RWPE2 (cell line): Measurements from ENCODE around the gene SLC19A1.

Source experiments
- ATAC-seq: fragments of 200-7000 bp; cut with Tn5 transposase; 3 replicates; pipeline ENCODE4 v1.9.1; 2021; ENCODE audit warnings: low read depth
- DNase-seq: peaks from one replicate; pipeline ENCODE4 v3.0.0-alpha.2; 2020; ENCODE audit warnings: low spot score
- H3K27ac ChIP-seq: fragments of 450-650 bp; 2 replicates; pipeline ENCODE4 v1.5.1; 2017; ENCODE audit warnings: mild to moderate bottlenecking; ENCODE audit not compliant: poor library complexity, severe bottlenecking
- H3K27me3 ChIP-seq: fragments of 250-450 bp; sonication (Bioruptor Pico); 2 replicates; pipeline ENCODE4 v1.5.1; 2021; ENCODE audit warnings: mild to moderate bottlenecking, moderate library complexity; ENCODE audit not compliant: insufficient read depth, poor library complexity, severe bottlenecking
- H3K36me3 ChIP-seq: fragments of 250-450 bp; sonication (Bioruptor Pico); 2 replicates; pipeline ENCODE4 v1.5.1; 2020; ENCODE audit warnings: low read depth, mild to moderate bottlenecking, moderate library complexity
- H3K4me1 ChIP-seq: fragments of 250-450 bp; sonication (Bioruptor Pico); 2 replicates; pipeline ENCODE4 v1.5.1; 2021; ENCODE audit warnings: mild to moderate bottlenecking, moderate library complexity; ENCODE audit not compliant: insufficient read depth, poor library complexity, severe bottlenecking
- H3K4me3 ChIP-seq: fragments of 250-450 bp; sonication (Bioruptor Pico); 2 replicates; pipeline ENCODE4 v1.5.1; 2021; ENCODE audit warnings: mild to moderate bottlenecking, moderate library complexity; ENCODE audit not compliant: severe bottlenecking
- H3K9me3 ChIP-seq: fragments of 250-450 bp; sonication (Bioruptor Pico); 2 replicates; pipeline ENCODE4 v1.5.1; 2021; ENCODE audit warnings: mild to moderate bottlenecking, moderate library complexity; ENCODE audit not compliant: severe bottlenecking
- CTCF ChIP-seq: fragments of 450-650 bp; IDR thresholded peaks from one replicate; pipeline ENCODE4 v1.5.1; 2017; ENCODE audit warnings: mild to moderate bottlenecking, moderate library complexity; ENCODE audit not compliant: poor library complexity, severe bottlenecking

SLC19A1 gene

GRCh38 chr21:45459171-45460010 is 82.8 kb downstream of the SLC19A1 start:
- Histone ChIP-seq H3K36me3 (no peaks in the 10 kb centered on the region), H3K9me3 (no peaks in the 10 kb centered on the region), H3K4me1 (no peaks in the 10 kb centered on the region), H3K27ac (no peak overlapping the region), H3K4me3 (no peak overlapping the region), H3K27me3 (no peaks in the 10 kb centered on the region)
- DNase-seq (peak; percentile 58), ATAC-seq (no peak)
- no peak for TF ChIP-seq CTCF

GRCh38 chr21:45458281-45459170 is 83.7 kb downstream of the SLC19A1 start:
- no peak for TF ChIP-seq CTCF
- no peaks in the 10 kb centered on the region for H3K9me3 ChIP-seq
- H3K27me3 ChIP-seq, result no peaks in the 10 kb centered on the region
- DNase-seq, result no peak
- no peak overlapping the region for H3K27ac ChIP-seq
- ATAC-seq, result no peak
- H3K36me3 ChIP-seq, result no peaks in the 10 kb centered on the region
- no peak overlapping the region for H3K4me3 ChIP-seq
- H3K4me1 ChIP-seq, result no peaks in the 10 kb centered on the region

- no peaks in the 10 kb centered on the region for H3K9me3 ChIP-seq
- TF ChIP-seq CTCF, result no peak
- H3K4me1 ChIP-seq, result no peaks in the 10 kb centered on the region
- no peak overlapping the region for H3K4me3 ChIP-seq
- DNase-seq (no peak), ATAC-seq (no peak)
- no peaks in the 10 kb centered on the region for H3K27me3 ChIP-seq
- no peak overlapping the region for H3K27ac ChIP-seq
- no peaks in the 10 kb centered on the region for H3K36me3 ChIP-seq
Measured at GRCh38 chr21:45457832-45458172, 84.4 kb downstream of the SLC19A1 start.

- H3K4me1 ChIP-seq, result no peaks in the 10 kb centered on the region
- DNase-seq, result no peak
- no peak for TF ChIP-seq CTCF
Measured at GRCh38 chr21:45457161-45457831, 84.9 kb downstream of the SLC19A1 start.

More at GRCh38 chr21:45457161-45457831, 84.9 kb downstream of the SLC19A1 start:
- no peak overlapping the region for H3K4me3 ChIP-seq
- H3K27me3 ChIP-seq, result no peaks in the 10 kb centered on the region
- no peaks in the 10 kb centered on the region for H3K36me3 ChIP-seq
- H3K9me3 ChIP-seq, result no peaks in the 10 kb centered on the region
- ATAC-seq, result no peak
- H3K27ac ChIP-seq, result no peak overlapping the region
